Suppressor macrophage treated with lipopolysaccharide for 4 hours (primary cell): ENCODE measurements around the gene C5.

ENCODE experiments used
- DNase-seq: peaks from one replicate; pipeline ENCODE4 v3.0.0-alpha.2; 2020

C5 gene

GRCh38 chr9:120904061-120904977, 145.8 kb downstream of the C5 start:
- no peak for DNase-seq

GRCh38 chr9:120902569-120903535, 147.2 kb downstream of the C5 start:
- DNase-seq: no peak
